COLO668 (cell line): ENCODE results near the gene METRNL.
"Not testable (repeated sequence)": the region's sequence is repeated elsewhere in the genome, so short reads cannot be mapped to it uniquely, and the experiment has no call there.

Experiments used
- DNase-seq: peaks from one replicate; lab custom pipeline; 2025; ENCODE audit not compliant: unreplicated experiment; lab: John Stamatoyannopoulos, UW

The METRNL gene

DNA sequence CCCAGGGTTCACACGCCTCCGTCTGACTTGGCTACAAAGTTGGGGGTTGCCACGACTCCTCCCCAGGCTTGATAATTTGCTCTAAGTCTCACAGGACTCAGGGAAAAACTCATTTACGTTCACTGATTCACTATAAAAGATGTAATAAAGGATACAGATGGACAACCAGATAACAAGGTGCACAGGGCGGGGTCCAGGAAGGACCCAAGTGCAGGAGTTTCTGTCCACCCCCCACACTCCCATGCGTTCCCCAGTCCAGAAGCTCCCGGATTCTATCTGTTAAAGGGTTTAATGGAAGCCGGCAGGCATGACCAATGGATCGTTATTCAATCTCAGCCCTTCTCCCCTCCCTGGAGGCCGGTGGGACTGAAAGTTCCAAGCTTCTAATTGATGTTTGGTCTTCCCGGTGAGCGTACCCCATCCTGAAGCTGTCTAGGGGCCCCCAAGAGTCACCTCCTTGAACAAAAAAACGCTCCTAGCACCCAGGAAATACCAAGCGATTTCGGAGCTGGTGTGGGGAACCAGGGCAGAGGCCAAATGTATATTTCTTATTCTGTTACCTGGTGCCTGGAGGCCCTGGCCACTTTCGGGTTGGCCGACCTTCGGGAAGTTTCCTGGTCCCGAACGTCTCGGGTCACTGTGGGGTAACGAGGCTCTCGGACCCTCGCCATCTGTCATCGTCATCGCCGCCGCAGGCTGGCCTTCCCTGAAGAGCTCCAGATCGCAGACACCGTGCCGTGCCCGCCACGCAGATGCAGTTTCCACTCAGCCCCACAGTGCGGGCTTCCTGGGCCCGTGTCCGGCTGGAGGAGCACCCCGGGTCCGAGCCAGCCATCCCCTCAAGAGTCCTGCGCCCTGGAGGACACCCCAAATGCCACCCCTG is 13.5 kb upstream of the METRNL start:
- DNase-seq, result no peak

- DNase-seq, result not testable (repeated sequence)
Measured at GRCh38 chr17:83066543-83066890, 12.9 kb upstream of the METRNL start.

- DNase-seq, result no peak
Measured at GRCh38 chr17:83067071-83067717, 12.2 kb upstream of the METRNL start.

DNA sequence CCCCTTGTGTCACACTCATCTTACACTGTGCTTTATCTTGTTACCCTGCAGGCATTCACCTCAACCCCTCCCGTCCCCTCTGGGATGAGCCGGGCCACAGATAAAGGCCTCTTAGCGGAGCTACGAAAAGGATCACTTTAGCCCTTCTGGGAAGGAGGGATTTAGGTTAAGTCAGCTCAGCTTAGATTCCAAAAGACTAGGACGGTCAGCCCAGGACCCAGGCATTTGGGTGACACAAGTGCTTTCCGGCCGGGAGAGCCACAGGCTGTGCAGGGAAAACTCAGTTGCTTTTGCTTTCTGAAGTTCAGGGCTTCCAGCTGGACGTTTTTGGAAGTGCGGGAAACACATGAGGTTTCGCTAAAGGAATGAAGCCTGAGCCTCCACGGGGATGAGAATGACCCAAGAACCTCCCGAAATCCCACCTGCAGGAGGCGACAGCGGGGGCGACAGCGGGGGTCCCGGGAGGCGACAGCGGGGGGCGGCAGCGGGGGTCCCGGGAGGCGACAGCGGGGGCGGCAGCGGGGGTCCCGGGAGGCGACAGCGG is 11.6 kb upstream of the METRNL start:
- no peak for DNase-seq

- DNase-seq, result no peak
Measured at GRCh38 chr17:83068641-83069570, 10.5 kb upstream of the METRNL start.

DNA sequence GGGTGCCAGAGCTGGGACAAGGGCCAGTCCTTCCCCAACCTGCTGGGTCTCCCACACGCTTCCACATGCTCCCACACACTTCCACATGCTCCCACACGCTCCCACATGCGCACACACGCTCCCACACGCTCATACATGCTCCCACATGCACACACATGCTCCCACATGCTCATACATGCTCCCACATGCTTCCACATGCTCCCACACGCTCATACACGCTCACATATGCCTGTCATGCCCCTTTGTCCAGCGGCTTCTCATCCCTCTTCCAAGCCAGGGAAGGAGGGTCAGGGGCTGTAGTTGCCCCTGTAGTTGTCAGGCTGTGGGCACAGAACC is 9.9 kb upstream of the METRNL start:
- DNase-seq, result no peak

DNA sequence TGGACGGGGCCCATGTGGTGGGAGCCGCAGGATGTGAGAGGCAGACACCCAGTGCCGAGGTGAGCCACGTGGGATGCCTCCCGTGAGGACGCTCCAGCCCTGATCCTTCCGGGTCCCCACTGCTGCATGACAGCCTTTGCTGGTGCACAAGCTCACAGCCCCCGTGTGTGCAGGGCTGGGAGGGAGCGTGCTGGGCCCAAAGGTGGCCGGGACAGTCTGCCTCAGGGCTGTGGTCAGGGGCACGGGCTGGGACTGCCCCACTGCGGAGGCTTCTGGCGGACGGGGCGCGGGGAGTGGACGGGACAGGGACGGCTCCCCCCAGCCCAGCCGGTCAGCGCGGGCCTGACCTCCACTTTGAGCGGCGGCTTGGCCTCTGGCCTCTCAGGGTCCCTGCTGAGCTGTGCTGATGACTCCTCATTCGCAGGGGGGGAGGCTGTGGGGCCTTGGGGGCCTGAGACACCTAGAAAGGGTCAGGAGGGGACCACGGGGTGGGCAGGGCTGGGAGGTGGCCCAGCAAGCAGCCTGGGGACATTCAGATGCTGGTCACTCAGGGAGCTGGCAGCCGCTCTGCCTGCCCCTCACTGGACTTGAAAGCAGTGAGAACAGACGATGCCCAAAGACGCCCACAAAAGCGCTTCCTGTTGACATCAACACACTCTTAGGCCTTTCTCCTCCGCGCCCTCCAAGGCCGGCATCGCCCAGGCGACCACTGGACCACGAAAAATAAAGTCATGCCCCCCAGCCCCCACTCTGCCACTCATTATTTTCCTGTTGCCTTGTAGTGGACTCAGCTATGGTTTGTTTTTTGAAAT is 9.3 kb upstream of the METRNL start:
- no peak for DNase-seq

- DNase-seq, result no peak
Measured at GRCh38 chr17:83070800-83071341, 8.5 kb upstream of the METRNL start.

DNA sequence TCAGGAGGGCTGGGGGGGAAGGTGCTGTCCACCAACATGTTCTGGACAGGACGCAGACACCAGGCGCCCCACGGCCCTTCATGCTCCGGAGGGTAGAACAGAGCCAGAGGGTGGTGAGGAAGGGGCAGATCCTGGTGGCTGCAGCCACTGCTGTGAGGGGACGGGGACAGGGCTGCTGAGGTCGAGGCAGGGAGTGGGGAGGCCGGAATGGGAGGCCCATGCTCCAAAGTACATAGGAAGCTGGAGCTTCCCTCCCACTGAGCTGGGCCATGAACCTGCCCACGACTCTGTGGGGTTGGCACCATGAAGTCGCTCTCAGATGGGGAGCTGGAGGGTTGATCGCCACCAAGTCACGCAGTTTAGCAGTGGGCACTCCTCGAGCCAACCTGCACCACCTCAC is 8.0 kb upstream of the METRNL start:
- no peak for DNase-seq

GRCh38 chr17:83071966-83072562 is 7.3 kb upstream of the METRNL start:
- DNase-seq, result no peak

GRCh38 chr17:83072600-83073358 is 6.6 kb upstream of the METRNL start:
- no peak for DNase-seq

- no peak for DNase-seq
Measured at GRCh38 chr17:83073389-83074063, 5.9 kb upstream of the METRNL start.

GRCh38 chr17:83074486-83075223 is 4.8 kb upstream of the METRNL start:
- DNase-seq, result no peak

- DNase-seq, result no peak
Measured at GRCh38 chr17:83075270-83075880, 4.0 kb upstream of the METRNL start.

DNA sequence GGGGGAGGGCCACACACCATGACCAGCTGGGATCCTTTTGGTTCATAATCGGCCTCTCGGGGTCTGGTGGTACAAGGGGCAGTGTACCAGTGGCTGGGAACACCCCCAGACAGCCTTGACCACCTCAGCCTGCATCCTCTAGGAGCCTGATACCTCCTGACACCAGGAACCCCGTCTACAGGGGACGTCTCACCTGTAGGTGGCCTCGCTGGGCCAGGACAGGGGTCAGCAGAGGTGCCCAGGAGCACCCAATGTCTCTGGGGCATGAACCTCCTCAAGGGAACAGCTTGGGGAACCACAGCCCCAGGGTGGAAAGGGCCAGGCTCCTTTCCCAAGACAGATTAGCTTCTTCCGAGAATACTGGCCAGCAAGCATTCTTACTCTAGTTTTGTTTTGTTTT is 2.5 kb upstream of the METRNL start:
- peak; percentile 6 for DNase-seq

GRCh38 chr17:83077411-83077810 is 2.0 kb upstream of the METRNL start:
- no peak for DNase-seq

DNA sequence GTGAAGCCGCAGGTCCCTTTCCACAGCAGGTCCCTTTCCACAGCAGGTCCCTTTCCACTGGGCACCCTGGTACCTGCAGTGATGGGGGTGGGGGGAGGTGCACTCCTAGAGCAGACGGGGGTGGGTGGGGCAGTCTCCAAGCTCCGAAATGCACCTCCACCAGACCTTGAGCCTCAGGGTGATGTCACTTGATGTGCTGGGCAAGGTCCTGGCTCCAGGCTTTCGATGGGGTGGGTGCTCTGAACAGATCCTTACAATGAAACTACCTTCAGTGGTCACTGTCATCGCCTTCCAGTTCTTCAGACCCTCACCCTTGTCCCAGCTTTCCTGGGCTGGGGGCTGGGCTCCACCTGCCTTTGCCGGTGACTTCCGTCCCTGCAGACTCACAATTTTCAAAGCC is 1.5 kb upstream of the METRNL start:
- no peak for DNase-seq
